LNCaP clone FGC (cell line): ENCODE data around the gene GRK6.

Experiments used
- DNase-seq: peaks from one replicate; pipeline ENCODE4 v3.0.0-alpha.2; 2011; ENCODE audit warnings: low read depth
- H3K4me3 ChIP-seq: 2 replicates; pipeline ENCODE4 v1.5.1; 2011; ENCODE audit warnings: mild to moderate bottlenecking, low read depth, low read length, control low read depth
- TF ChIP-seq, protein P1 (sequence below): IDR thresholded peaks from 2 replicates; pipeline ENCODE4 v1.5.1; 2012; ENCODE audit warnings: mild to moderate bottlenecking; ENCODE audit not compliant: control insufficient read depth, insufficient read depth; ENCODE audit errors: extremely low read depth

The GRK6 gene

DNA sequence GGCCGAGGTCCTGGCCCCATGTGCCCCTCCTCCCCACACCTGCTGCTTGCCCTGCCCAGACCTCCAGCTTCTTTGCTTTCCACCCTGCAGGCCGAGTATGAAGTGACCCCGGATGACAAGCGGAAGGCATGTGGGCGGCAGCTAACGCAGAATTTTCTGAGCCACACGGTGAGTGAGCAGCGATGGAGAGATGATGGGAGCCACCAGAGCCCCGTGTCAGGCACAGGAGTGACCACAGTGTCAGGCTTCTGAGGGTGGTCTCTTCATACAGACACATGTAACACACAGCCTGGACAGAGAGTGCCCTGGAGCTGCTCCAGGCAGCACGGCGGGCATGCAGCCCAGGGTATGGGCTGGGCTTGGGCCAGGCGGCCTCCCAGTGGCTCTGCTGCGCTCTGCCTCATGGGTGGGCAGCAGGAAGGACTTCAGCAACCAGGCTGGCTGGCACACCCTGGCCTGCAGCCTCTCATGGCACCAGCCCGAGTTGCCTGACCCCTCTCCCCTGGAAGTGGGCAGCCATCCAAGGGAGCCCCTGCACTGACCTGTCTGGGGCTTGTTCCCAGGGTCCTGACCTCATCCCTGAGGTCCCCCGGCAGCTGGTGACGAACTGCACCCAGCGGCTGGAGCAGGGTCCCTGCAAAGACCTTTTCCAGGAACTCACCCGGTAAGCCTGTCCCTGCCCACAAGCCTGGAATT lies 5.8 kb downstream of the GRK6 start:
- TF ChIP-seq, protein P1, sequence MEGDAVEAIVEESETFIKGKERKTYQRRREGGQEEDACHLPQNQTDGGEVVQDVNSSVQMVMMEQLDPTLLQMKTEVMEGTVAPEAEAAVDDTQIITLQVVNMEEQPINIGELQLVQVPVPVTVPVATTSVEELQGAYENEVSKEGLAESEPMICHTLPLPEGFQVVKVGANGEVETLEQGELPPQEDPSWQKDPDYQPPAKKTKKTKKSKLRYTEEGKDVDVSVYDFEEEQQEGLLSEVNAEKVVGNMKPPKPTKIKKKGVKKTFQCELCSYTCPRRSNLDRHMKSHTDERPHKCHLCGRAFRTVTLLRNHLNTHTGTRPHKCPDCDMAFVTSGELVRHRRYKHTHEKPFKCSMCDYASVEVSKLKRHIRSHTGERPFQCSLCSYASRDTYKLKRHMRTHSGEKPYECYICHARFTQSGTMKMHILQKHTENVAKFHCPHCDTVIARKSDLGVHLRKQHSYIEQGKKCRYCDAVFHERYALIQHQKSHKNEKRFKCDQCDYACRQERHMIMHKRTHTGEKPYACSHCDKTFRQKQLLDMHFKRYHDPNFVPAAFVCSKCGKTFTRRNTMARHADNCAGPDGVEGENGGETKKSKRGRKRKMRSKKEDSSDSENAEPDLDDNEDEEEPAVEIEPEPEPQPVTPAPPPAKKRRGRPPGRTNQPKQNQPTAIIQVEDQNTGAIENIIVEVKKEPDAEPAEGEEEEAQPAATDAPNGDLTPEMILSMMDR: no peak
- DNase-seq: no peak
- H3K4me3 ChIP-seq: no peak overlapping the region

DNA sequence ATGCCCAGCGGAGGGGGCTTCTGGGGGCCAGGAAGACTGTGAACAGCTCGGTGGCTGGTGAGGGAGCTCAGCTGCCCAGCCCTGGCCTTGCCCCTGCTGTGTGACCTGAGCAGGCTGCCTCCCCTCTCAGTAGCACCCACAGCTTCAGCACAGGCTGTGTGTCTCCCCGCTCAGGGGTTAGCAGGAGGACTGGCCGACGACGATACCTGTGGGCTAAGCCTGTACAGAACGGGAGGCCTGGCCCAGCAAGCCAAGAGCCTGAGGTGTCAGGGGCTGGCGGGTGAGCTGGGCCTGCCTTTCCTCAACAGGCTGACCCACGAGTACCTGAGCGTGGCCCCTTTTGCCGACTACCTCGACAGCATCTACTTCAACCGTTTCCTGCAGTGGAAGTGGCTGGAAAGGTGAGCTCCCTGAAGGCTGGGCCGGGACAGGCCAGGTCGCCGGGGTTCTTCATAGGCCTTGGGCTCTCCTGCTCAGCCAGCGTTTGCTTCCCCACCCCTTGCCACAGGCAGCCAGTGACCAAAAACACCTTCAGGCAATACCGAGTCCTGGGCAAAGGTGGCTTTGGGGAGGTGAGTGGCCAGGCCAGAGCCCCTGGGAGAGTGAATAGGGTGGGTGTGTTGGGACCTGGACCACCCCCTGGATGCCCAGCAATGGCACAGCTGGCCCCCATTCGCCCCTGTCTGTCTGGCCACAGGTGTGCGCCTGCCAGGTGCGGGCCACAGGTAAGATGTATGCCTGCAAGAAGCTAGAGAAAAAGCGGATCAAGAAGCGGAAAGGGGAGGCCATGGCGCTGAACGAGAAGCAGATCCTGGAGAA lies 6.6 kb downstream of the GRK6 start:
- TF ChIP-seq, protein P1: no peak
- DNase-seq: no peak
- H3K4me3 ChIP-seq: no peak overlapping the region

DNA sequence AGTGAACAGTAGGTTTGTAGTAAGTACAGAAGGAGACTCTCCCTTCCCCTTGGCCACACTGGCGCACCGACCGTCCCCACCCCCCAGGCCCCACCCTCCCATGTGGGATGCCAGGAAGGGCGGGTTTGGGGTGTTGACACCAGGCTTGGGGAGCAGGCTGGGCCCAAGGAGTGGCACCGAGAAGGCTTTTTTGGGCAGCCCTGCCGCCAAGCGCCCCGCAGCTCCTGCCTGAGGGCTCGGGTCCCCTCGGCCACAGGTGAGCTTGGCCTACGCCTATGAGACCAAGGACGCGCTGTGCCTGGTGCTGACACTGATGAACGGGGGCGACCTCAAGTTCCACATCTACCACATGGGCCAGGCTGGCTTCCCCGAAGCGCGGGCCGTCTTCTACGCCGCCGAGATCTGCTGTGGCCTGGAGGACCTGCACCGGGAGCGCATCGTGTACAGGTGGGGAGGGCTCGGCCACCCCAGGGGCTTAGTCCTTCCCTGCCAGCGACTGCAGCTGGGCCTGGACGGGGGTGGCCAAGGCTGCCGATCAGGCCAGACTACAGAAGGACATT lies 7.3 kb downstream of the GRK6 start:
- TF ChIP-seq, protein P1: no peak
- DNase-seq: no peak

DNA sequence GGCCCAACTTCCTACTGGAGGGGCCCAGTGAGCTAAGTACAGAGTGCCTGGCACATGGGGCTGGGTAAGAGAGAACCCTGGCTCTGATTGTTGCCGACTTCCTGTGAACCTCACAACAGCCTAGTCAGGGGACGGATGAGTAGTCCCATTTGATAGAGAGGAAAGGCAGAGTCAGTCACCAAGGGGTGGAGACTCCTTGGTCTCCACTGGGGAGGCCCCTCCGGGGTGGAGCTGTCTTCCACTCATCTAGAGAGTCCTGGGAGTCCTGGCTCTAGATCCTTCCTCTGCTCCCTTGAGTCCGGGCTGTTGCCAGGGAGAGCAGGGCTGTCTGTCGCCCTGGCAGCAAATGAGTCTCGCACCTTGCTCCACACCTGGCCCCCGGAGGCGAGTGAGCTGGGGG lies 8.0 kb downstream of the GRK6 start:
- H3K4me3 ChIP-seq: no peak overlapping the region
- no peak for DNase-seq
- TF ChIP-seq, protein P1: no peak

More for the DNA sequence above, 7.3 kb downstream of the GRK6 start:
- no peak overlapping the region for H3K4me3 ChIP-seq

DNA sequence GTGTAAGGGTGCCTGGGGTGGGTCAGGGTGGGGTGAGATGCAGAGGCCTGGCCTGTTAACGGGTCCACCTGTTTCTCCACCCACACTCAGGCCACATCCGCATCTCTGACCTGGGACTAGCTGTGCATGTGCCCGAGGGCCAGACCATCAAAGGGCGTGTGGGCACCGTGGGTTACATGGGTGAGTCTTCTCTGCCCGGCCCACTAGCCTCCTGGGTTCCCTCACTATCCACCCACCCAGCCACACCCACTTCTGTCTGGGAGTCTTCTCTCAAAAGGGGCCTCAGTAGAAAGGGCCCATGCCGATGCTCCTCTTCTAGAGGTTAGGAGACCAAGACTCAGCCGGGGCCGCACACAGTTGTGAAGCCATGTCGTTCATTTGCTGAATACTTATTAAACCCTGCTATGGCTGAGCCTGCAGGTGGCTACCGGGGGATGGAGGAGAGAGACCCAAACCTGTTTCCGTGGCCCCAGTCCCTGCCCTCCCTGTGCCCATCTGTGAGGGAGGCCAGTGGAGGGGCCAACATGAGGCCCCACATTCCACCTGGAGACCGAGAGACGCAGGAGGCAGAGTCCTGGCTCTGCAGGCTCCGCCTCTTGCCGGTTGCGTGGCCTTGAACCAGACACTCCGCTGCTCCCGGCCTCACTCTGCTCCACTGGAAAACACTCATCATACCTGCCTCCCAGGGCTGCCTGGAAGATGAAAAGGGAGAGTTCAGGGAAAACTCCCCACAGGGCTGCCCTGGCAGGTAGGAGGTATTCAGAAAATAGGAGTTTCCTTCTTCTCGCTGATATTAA lies 8.7 kb downstream of the GRK6 start:
- TF ChIP-seq, protein P1: no peak
- no peak for DNase-seq
- no peak overlapping the region for H3K4me3 ChIP-seq

DNA sequence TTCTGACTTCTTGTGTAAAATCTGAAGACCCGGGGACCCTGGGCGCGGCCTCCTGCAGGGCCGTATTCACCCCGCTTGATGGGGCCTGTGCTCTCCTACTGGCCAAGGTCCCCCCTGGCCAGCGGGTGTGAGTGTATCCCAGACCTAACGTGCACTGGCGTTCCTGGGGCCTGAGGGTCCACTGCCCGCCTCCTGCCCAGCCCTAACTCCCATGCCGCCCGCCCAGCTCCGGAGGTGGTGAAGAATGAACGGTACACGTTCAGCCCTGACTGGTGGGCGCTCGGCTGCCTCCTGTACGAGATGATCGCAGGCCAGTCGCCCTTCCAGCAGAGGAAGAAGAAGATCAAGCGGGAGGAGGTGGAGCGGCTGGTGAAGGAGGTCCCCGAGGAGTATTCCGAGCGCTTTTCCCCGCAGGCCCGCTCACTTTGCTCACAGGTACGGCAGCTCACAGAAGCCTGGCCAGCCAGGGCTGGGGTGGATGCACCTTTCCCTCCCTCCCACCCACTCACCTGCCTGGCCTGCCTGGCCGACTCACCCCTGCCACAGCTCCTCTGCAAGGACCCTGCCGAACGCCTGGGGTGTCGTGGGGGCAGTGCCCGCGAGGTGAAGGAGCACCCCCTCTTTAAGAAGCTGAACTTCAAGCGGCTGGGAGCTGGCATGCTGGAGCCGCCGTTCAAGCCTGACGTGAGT lies 9.5 kb downstream of the GRK6 start:
- no peak overlapping the region for H3K4me3 ChIP-seq
- TF ChIP-seq, protein P1: no peak
- DNase-seq: no peak
